HEK293T (cell line): ENCODE measurements around the gene H6PD.

Source experiments
- ARNT ChIP-seq: fragments of 450-650 bp; IDR thresholded peaks from 2 replicates; pipeline ENCODE4 v1.6.1; 2017; ENCODE audit warnings: mild to moderate bottlenecking
- BHLHE40 ChIP-seq: fragments of 450-650 bp; IDR thresholded peaks from 2 replicates; pipeline ENCODE4 v1.6.1; 2016; ENCODE audit warnings: mild to moderate bottlenecking, moderate library complexity, borderline replicate concordance
- CTBP1 ChIP-seq: fragments of 450-650 bp; IDR thresholded peaks from 2 replicates; pipeline ENCODE4 v1.6.1; 2016; ENCODE audit warnings: borderline replicate concordance
- ELF4 ChIP-seq: fragments of 450-650 bp; IDR thresholded peaks from 2 replicates; pipeline ENCODE4 v1.6.1; 2017; ENCODE audit warnings: antibody characterized with exemption
- FOXA1 ChIP-seq: fragments of 450-650 bp; IDR thresholded peaks from 2 replicates; pipeline ENCODE4 v1.6.1; 2016; ENCODE audit warnings: mild to moderate bottlenecking
- FOXK2 ChIP-seq: fragments of 450-650 bp; IDR thresholded peaks from 2 replicates; pipeline ENCODE4 v1.6.1; 2016; ENCODE audit warnings: mild to moderate bottlenecking
- FOXM1 ChIP-seq: fragments of 450-650 bp; IDR thresholded peaks from 2 replicates; pipeline ENCODE4 v1.6.1; 2017; ENCODE audit warnings: mild to moderate bottlenecking, borderline replicate concordance
- HDGF ChIP-seq: fragments of 450-650 bp; IDR thresholded peaks from 2 replicates; pipeline ENCODE4 v1.6.1; 2017; ENCODE audit warnings: antibody characterized with exemption, borderline replicate concordance
- LEF1 ChIP-seq: fragments of 450-650 bp; IDR thresholded peaks from 2 replicates; pipeline ENCODE4 v1.6.1; 2017; ENCODE audit warnings: mild to moderate bottlenecking, borderline replicate concordance
- NFRKB ChIP-seq: fragments of 450-650 bp; IDR thresholded peaks from 2 replicates; pipeline ENCODE4 v1.6.1; 2016; ENCODE audit warnings: mild to moderate bottlenecking, moderate library complexity
- SP1 ChIP-seq: fragments of 450-650 bp; IDR thresholded peaks from 2 replicates; pipeline ENCODE4 v1.6.1; 2017
- SUZ12 ChIP-seq: fragments of 450-650 bp; IDR thresholded peaks from 2 replicates; pipeline ENCODE4 v1.6.1; 2016; ENCODE audit warnings: mild to moderate bottlenecking
- TARDBP ChIP-seq: fragments of 450-650 bp; IDR thresholded peaks from 2 replicates; pipeline ENCODE4 v1.6.1; 2016

GRCh38 chr1:9275161-9275560, 40.6 kb downstream of the H6PD start:
- TF ChIP-seq FOXK2 (no peak), FOXM1 (no peak), FOXA1 (no peak), TARDBP (no peak), LEF1 (no peak), CTBP1 (no peak), ELF4 (no peak), BHLHE40 (no peak), ARNT (no peak), NFRKB (no peak), SP1 (no peak), HDGF (no peak), SUZ12 (no peak)
